T47D (cell line): ENCODE data around the gene PCED1B.

Experiments used
- DNase-seq, 2 experiments: peaks; one replicate each; pipeline versions ENCODE4 v3.0.0 to v3.0.0-alpha.2; 2011 to 2012; ENCODE audit warnings: low read depth in 1 of 2, low spot score in 1 of 2
- JUND ChIP-seq: IDR thresholded peaks from 2 replicates; pipeline ENCODE4 v1.6.1; 2012; ENCODE audit warnings: low read depth
- in situ Hi-C: cut with HindIII; loops from 2 replicates; pipeline ENCODE4 v1.10.0; 2016; ENCODE audit warnings: low sequenced_read_pairs, low pct_unique_long_range_greater_than_20kb

Gene PCED1B

DNA sequence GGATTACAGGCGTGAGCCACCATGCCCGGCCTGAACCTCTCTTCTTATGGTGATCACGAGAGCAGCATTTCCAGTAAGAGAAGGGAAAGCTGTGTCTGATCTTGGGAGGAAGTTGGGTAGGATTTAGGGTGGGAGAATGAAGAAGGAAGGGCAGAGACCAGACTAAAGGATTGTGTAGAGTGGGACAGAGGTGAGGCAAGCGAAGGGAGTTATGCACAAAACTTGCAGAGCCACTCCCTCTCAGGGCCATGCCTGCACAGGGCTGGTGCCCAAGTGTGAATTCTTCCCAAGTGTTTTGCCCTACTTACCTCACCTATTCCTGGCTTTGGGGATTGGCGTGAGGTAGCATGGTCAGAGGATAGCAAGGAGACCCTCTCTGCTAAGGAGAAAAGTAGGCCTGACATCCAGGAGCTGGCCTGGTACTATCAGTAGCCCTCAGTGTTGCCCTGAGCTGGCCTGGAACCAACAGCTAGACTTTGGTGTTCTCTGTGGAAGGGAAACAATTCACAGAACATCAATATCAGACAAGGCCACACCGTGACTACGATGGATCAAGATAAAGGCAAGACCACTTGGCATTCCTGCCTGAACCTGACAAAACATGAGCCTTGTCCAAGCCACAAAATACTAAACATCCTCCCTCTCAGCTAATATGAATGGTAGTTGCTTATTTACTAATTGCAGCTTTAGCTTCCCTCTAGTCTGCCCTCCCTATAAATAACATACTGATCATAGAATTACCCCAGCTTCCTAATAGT is 201.3 kb downstream of the PCED1B start:
- in situ Hi-C loops: no loop called here
- TF ChIP-seq JUND: no peak
- no peak for DNase-seq

DNA sequence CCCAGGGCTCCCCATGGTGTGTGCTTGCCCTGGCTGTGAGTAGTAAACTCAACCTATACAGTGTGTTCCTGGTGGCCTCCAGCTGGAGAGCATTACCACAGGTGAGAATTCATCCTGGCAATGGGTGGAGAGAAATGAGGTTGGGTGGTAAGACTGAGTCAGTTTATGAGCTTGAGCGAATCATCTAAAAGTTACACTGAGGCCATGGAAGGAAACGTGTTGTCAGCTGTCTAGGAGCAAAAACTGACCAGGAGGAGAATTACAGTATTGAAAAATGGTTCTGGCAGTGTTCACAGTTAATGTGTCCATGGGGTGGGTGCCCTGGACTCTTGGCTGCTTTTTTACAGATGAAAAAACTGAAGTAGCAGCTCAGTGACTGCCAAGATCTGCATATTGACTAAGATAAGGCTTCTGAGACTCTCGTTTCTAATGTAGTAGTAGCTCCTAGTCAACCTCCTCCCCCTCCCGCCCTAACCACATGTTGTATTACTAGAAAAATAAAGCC is 202.3 kb downstream of the PCED1B start:
- no peak for DNase-seq
- in situ Hi-C loops: no loop called here
- no peak for TF ChIP-seq JUND

DNA sequence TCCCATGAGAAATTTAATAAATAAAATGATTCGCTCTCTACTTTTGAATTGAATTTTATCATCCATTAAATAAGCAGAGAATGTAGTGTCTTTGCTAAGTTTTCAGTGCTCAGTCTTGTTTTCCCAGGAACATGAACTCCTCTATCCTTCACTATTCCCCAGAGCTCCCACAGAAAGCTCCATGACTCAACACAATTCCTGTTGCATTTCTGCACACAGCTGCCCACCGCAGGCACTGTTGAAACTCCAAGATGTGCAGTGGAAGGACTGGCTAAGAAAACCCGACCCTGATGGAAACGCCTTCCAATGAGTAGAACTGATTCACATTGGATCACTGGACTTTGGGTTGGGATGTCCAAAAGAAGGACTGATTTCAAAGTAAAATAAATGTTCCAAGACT is 202.8 kb downstream of the PCED1B start:
- no peak for TF ChIP-seq JUND
- in situ Hi-C loops: no loop called here
- no peak for DNase-seq
